Stimulated activated memory B cell treated with anti-CD40 and anti-IgM and Interleukin-4, amounts not matched to agents 10 μg/mL and 1 μg/mL and 100 μg/mL, for 72 hours (primary cell): ENCODE data around the gene SUN1.
"Not testable (repeated sequence)": the region's sequence is repeated elsewhere in the genome, so short reads cannot be mapped to it uniquely, and the experiment has no call there.

ENCODE experiments used
- ATAC-seq: fragments of 150-1000 bp; cut with Tn5 transposase; 2 replicates; pipeline ENCODE4 v1.10.0; 2021
- H3K27ac Mint-ChIP-seq: one replicate; pipeline ENCODE4 v1.8.0; 2022; ENCODE audit warnings: mild to moderate bottlenecking, mixed read lengths
- H3K27me3 Mint-ChIP-seq: one replicate; pipeline ENCODE4 v1.8.0; 2022; ENCODE audit warnings: mixed read lengths
- H3K36me3 Mint-ChIP-seq: one replicate; pipeline ENCODE4 v1.8.0; 2022; ENCODE audit warnings: mixed read lengths
- H3K4me1 Mint-ChIP-seq: one replicate; pipeline ENCODE4 v1.8.0; 2022; ENCODE audit warnings: mixed read lengths
- H3K4me3 Mint-ChIP-seq: one replicate; pipeline ENCODE4 v1.8.0; 2022; ENCODE audit warnings: mild to moderate bottlenecking, moderate library complexity, mixed read lengths
- H3K9me3 Mint-ChIP-seq: one replicate; pipeline ENCODE4 v1.8.0; 2022; ENCODE audit warnings: mixed read lengths

SUN1 gene

GRCh38 chr7:836429-836828, 4.2 kb downstream of the SUN1 start:
- H3K4me1 Mint-ChIP-seq: peaks cover 44% of the 10 kb centered on the region
- no peaks in the 10 kb centered on the region for H3K27me3 Mint-ChIP-seq
- no peaks in the 10 kb centered on the region for H3K9me3 Mint-ChIP-seq
- no peak for ATAC-seq
- no peak overlapping the region for H3K4me3 Mint-ChIP-seq
- H3K36me3 Mint-ChIP-seq: peaks cover 33% of the 10 kb centered on the region
- peak overlapping the region; percentile 46 for H3K27ac Mint-ChIP-seq

- H3K27me3 Mint-ChIP-seq: no peaks in the 10 kb centered on the region
- H3K4me3 Mint-ChIP-seq: no peak overlapping the region
- H3K36me3 Mint-ChIP-seq: peaks cover 37% of the 10 kb centered on the region
- H3K9me3 Mint-ChIP-seq: no peaks in the 10 kb centered on the region
- no peak for ATAC-seq
- H3K4me1 Mint-ChIP-seq: peaks cover 38% of the 10 kb centered on the region
- H3K27ac Mint-ChIP-seq: peak overlapping the region; percentile 46
Observed at GRCh38 chr7:837001-837400, 4.7 kb downstream of the SUN1 start.

- H3K4me3 Mint-ChIP-seq: no peak overlapping the region
- H3K9me3 Mint-ChIP-seq: no peaks in the 10 kb centered on the region
- no peaks in the 10 kb centered on the region for H3K27me3 Mint-ChIP-seq
- H3K27ac Mint-ChIP-seq: no peak overlapping the region
- peaks cover 17% of the 10 kb centered on the region for H3K4me1 Mint-ChIP-seq
- H3K36me3 Mint-ChIP-seq: peaks cover 52% of the 10 kb centered on the region
- ATAC-seq: no peak
Observed at GRCh38 chr7:840001-840600, 7.8 kb downstream of the SUN1 start.

- H3K4me1 Mint-ChIP-seq: no peaks in the 10 kb centered on the region
- H3K27me3 Mint-ChIP-seq: no peaks in the 10 kb centered on the region
- H3K36me3 Mint-ChIP-seq: peaks cover 62% of the 10 kb centered on the region
- no peak overlapping the region for H3K27ac Mint-ChIP-seq
- no peaks in the 10 kb centered on the region for H3K9me3 Mint-ChIP-seq
- no peak overlapping the region for H3K4me3 Mint-ChIP-seq
- ATAC-seq: no peak
Observed at GRCh38 chr7:841943-842342, 9.7 kb downstream of the SUN1 start.

GRCh38 chr7:842431-843031, 10.3 kb downstream of the SUN1 start:
- H3K4me1 Mint-ChIP-seq: no peaks in the 10 kb centered on the region
- ATAC-seq: no peak
- no peak overlapping the region for H3K27ac Mint-ChIP-seq
- peaks cover 62% of the 10 kb centered on the region for H3K36me3 Mint-ChIP-seq
- no peak overlapping the region for H3K4me3 Mint-ChIP-seq
- no peaks in the 10 kb centered on the region for H3K9me3 Mint-ChIP-seq
- no peaks in the 10 kb centered on the region for H3K27me3 Mint-ChIP-seq

- Mint-ChIP-seq H3K9me3 (no peaks in the 10 kb centered on the region), H3K27ac (no peak overlapping the region), H3K4me3 (no peak overlapping the region), H3K36me3 (peaks cover 64% of the 10 kb centered on the region), H3K27me3 (no peaks in the 10 kb centered on the region), H3K4me1 (no peaks in the 10 kb centered on the region)
- no peak for ATAC-seq
Observed at GRCh38 chr7:843230-843629, 11.0 kb downstream of the SUN1 start.

- Mint-ChIP-seq H3K36me3 (peaks cover 63% of the 10 kb centered on the region), H3K9me3 (no peaks in the 10 kb centered on the region), H3K27ac (no peak overlapping the region), H3K4me3 (no peak overlapping the region), H3K4me1 (no peaks in the 10 kb centered on the region), H3K27me3 (no peaks in the 10 kb centered on the region)
- no peak for ATAC-seq
Observed at GRCh38 chr7:844043-844442, 11.8 kb downstream of the SUN1 start.

GRCh38 chr7:844514-844913, 12.2 kb downstream of the SUN1 start:
- no peaks in the 10 kb centered on the region for H3K27me3 Mint-ChIP-seq
- no peak overlapping the region for H3K27ac Mint-ChIP-seq
- H3K9me3 Mint-ChIP-seq: no peaks in the 10 kb centered on the region
- peaks cover 63% of the 10 kb centered on the region for H3K36me3 Mint-ChIP-seq
- ATAC-seq: no peak
- no peaks in the 10 kb centered on the region for H3K4me1 Mint-ChIP-seq
- H3K4me3 Mint-ChIP-seq: no peak overlapping the region

- Mint-ChIP-seq H3K27ac (no peak overlapping the region), H3K27me3 (no peaks in the 10 kb centered on the region), H3K36me3 (peaks cover 63% of the 10 kb centered on the region), H3K4me3 (no peak overlapping the region), H3K4me1 (no peaks in the 10 kb centered on the region), H3K9me3 (no peaks in the 10 kb centered on the region)
- no peak for ATAC-seq
Observed at GRCh38 chr7:845091-845490, 12.8 kb downstream of the SUN1 start.

- peaks cover 60% of the 10 kb centered on the region for H3K36me3 Mint-ChIP-seq
- no peaks in the 10 kb centered on the region for H3K27me3 Mint-ChIP-seq
- no peak overlapping the region for H3K4me3 Mint-ChIP-seq
- no peaks in the 10 kb centered on the region for H3K4me1 Mint-ChIP-seq
- H3K27ac Mint-ChIP-seq: no peak overlapping the region
- ATAC-seq: no peak
- no peaks in the 10 kb centered on the region for H3K9me3 Mint-ChIP-seq
Observed at GRCh38 chr7:845731-846130, 13.5 kb downstream of the SUN1 start.

- not testable (repeated sequence) for H3K9me3 Mint-ChIP-seq, H3K4me1 Mint-ChIP-seq, H3K27me3 Mint-ChIP-seq, H3K27ac Mint-ChIP-seq, H3K4me3 Mint-ChIP-seq, ATAC-seq
- peaks cover 63% of the 10 kb centered on the region for H3K36me3 Mint-ChIP-seq
Observed at GRCh38 chr7:846958-847650, 14.8 kb downstream of the SUN1 start.

- not testable (repeated sequence) for H3K27me3 Mint-ChIP-seq, ATAC-seq, H3K4me3 Mint-ChIP-seq, H3K4me1 Mint-ChIP-seq, H3K27ac Mint-ChIP-seq, H3K9me3 Mint-ChIP-seq
- peaks cover 63% of the 10 kb centered on the region for H3K36me3 Mint-ChIP-seq
Observed at GRCh38 chr7:847728-848127, 15.5 kb downstream of the SUN1 start.

- H3K27me3 Mint-ChIP-seq: no peaks in the 10 kb centered on the region
- ATAC-seq: no peak
- H3K27ac Mint-ChIP-seq: no peak overlapping the region
- H3K4me3 Mint-ChIP-seq: no peak overlapping the region
- H3K4me1 Mint-ChIP-seq: no peaks in the 10 kb centered on the region
- H3K36me3 Mint-ChIP-seq: peaks cover 63% of the 10 kb centered on the region
- H3K9me3 Mint-ChIP-seq: no peaks in the 10 kb centered on the region
Observed at GRCh38 chr7:849145-849544, 16.9 kb downstream of the SUN1 start.

GRCh38 chr7:849781-850180, 17.5 kb downstream of the SUN1 start:
- Mint-ChIP-seq H3K36me3 (peaks cover 62% of the 10 kb centered on the region), H3K27me3 (no peaks in the 10 kb centered on the region)

GRCh38 chr7:851204-851603, 18.9 kb downstream of the SUN1 start:
- Mint-ChIP-seq H3K36me3 (peaks cover 52% of the 10 kb centered on the region), H3K4me1 (no peaks in the 10 kb centered on the region)

More at GRCh38 chr7:849781-850180, 17.5 kb downstream of the SUN1 start:
- H3K27ac Mint-ChIP-seq: no peak overlapping the region
- H3K4me3 Mint-ChIP-seq: no peak overlapping the region
- H3K4me1 Mint-ChIP-seq: no peaks in the 10 kb centered on the region
- no peaks in the 10 kb centered on the region for H3K9me3 Mint-ChIP-seq
- no peak for ATAC-seq

More at GRCh38 chr7:851204-851603, 18.9 kb downstream of the SUN1 start:
- no peak for ATAC-seq
- Mint-ChIP-seq H3K9me3 (no peaks in the 10 kb centered on the region), H3K4me3 (no peak overlapping the region), H3K27me3 (no peaks in the 10 kb centered on the region), H3K27ac (no peak overlapping the region)
